GM19043 (cell line): ENCODE results near the gene TRAF7.

Source experiments
- ATAC-seq: cut with Tn5 transposase; IDR thresholded peaks from one replicate; pipeline ENCODE4 v1.9.1; 2021; ENCODE audit warnings: low read depth; ENCODE audit not compliant: unreplicated experiment

Gene TRAF7

GRCh38 chr16:2162676-2163118, 7.1 kb downstream of the TRAF7 start:
- ATAC-seq = no peak

- ATAC-seq = no peak
Measured at GRCh38 chr16:2163211-2163881, 7.8 kb downstream of the TRAF7 start.

GRCh38 chr16:2165861-2166260, 10.3 kb downstream of the TRAF7 start:
- no peak for ATAC-seq

GRCh38 chr16:2166263-2167067, 10.9 kb downstream of the TRAF7 start:
- no peak for ATAC-seq

GRCh38 chr16:2167068-2167638, 11.6 kb downstream of the TRAF7 start:
- ATAC-seq = no peak

GRCh38 chr16:2170080-2170479, 14.5 kb downstream of the TRAF7 start:
- no peak for ATAC-seq

GRCh38 chr16:2170587-2171435, 15.2 kb downstream of the TRAF7 start:
- ATAC-seq = no peak

GRCh38 chr16:2171601-2172178, 16.1 kb downstream of the TRAF7 start:
- no peak for ATAC-seq

- ATAC-seq = no peak
Measured at GRCh38 chr16:2172688-2173335, 17.2 kb downstream of the TRAF7 start.

GRCh38 chr16:2173366-2173765, 17.8 kb downstream of the TRAF7 start:
- no peak for ATAC-seq

GRCh38 chr16:2173916-2174315, 18.3 kb downstream of the TRAF7 start:
- no peak for ATAC-seq

- no peak for ATAC-seq
Measured at GRCh38 chr16:2174396-2175131, 19.0 kb downstream of the TRAF7 start.

- ATAC-seq = no peak
Measured at GRCh38 chr16:2175454-2175853, 19.9 kb downstream of the TRAF7 start.

GRCh38 chr16:2176047-2176446, 20.5 kb downstream of the TRAF7 start:
- ATAC-seq = no peak

GRCh38 chr16:2177101-2177500, 21.5 kb downstream of the TRAF7 start:
- no peak for ATAC-seq

- no peak for ATAC-seq
Measured at GRCh38 chr16:2177561-2177960, 22.0 kb downstream of the TRAF7 start.

- no peak for ATAC-seq
Measured at GRCh38 chr16:2178321-2179106, 22.9 kb downstream of the TRAF7 start.

- no peak for ATAC-seq
Measured at GRCh38 chr16:2179107-2179501, 23.5 kb downstream of the TRAF7 start.
